Activated CD8-positive, alpha-beta T cell treated with anti-CD3 and anti-CD28 coated beads, Interleukin-2, amount 10 ng/mL, durations not matched to agents 7 days and 5 days (primary cell): ENCODE results near the gene KIF1C. TPM values are rescaled to one million over a fixed set of nuclear protein-coding genes. Genes with fewer than 3 reads are reported as not detected.

Experiments used
- ATAC-seq: fragments of 150-1000 bp; cut with Tn5 transposase; one replicate; pipeline ENCODE4 v1.10.0; 2021; ENCODE audit warnings: moderate library complexity
- CTCF ChIA-PET: fragments of 350-600 bp; sonication (Branson Sonifier 250); formaldehyde crosslinking; loops from one replicate; lab custom pipeline; 2021; ENCODE audit warnings: antibody characterized with exemption; lab: Charles Lee
- POLR2A ChIA-PET: fragments of 350-600 bp; sonication (Branson Sonifier 250); formaldehyde crosslinking; loops from one replicate; lab custom pipeline; 2021; ENCODE audit warnings: antibody characterized with exemption; lab: Charles Lee
- DNase-seq: peaks from one replicate; pipeline ENCODE4 v3.0.0-alpha.2; 2020
- H3K27ac Mint-ChIP-seq: one replicate; pipeline ENCODE4 v1.8.0; 2021; ENCODE audit warnings: mild to moderate bottlenecking, mixed read lengths
- H3K27me3 Mint-ChIP-seq: one replicate; pipeline ENCODE4 v1.8.0; 2021; ENCODE audit warnings: low read depth, mixed read lengths
- H3K36me3 Mint-ChIP-seq: one replicate; pipeline ENCODE4 v1.8.0; 2021; ENCODE audit warnings: low read depth, mixed read lengths
- H3K4me1 Mint-ChIP-seq: one replicate; pipeline ENCODE4 v1.8.0; 2021; ENCODE audit warnings: low read depth, mixed read lengths
- H3K4me3 Mint-ChIP-seq: one replicate; pipeline ENCODE4 v1.8.0; 2021; ENCODE audit warnings: mild to moderate bottlenecking, mixed read lengths
- H3K9me3 Mint-ChIP-seq: one replicate; pipeline ENCODE4 v1.8.0; 2022; ENCODE audit warnings: mixed read lengths; ENCODE audit not compliant: insufficient read depth
- total RNA-seq, 2 experiments: library from RNA; stranded (reverse); gene quantifications; one replicate each; pipeline ENCODE4 v1.2.3, GENCODE V29; 2021

The KIF1C gene
- total RNA-seq, 2 experiments from 2014 or later: 43.6 to 45.3 TPM

- ChIA-PET CTCF (interaction anchor here (0.6 to 7.5 kb wide), 22 partner anchors 10 to 122 kb away, joined by 3 to 87 read pairs (median 4); partner anchors contain the start of genes RNF167, SLC25A11, SPAG7 and ZFP3), POLR2A (interaction anchor here (0.7 to 1.0 kb wide), 3 partner anchors 11 to 84 kb away, joined by 3 read pairs; partner anchors contain the start of gene PFN1)
- Mint-ChIP-seq H3K4me1 (peaks cover 17% of the 10 kb centered on the region), H3K9me3 (no peaks in the 10 kb centered on the region), H3K4me3 (peak overlapping the region; percentile 81), H3K27ac (peak overlapping the region; percentile 86), H3K36me3 (peaks cover 2% of the 10 kb centered on the region), H3K27me3 (peaks cover 3% of the 10 kb centered on the region)
- ATAC-seq (peak; percentile 80), DNase-seq (peak; percentile 89)
Observed at GRCh38 chr17:5031365-5032082, 33.8 kb downstream of the KIF1C start.

- H3K36me3 Mint-ChIP-seq: peaks cover 2% of the 10 kb centered on the region
- H3K4me3 Mint-ChIP-seq: no peak overlapping the region
- no peak for ATAC-seq
- no peaks in the 10 kb centered on the region for H3K9me3 Mint-ChIP-seq
- peaks cover 3% of the 10 kb centered on the region for H3K27me3 Mint-ChIP-seq
- H3K4me1 Mint-ChIP-seq: peaks cover 17% of the 10 kb centered on the region
- CTCF ChIA-PET: interaction anchor here (1.2 to 7.5 kb wide), 3 partner anchors 17 to 65 kb away, joined by 4 to 87 read pairs (median 10); partner anchors contain the start of gene SPAG7
- peak overlapping the region; percentile 30 for H3K27ac Mint-ChIP-seq
- POLR2A ChIA-PET: no interaction called here
- no peak for DNase-seq
Observed at GRCh38 chr17:5032865-5033264, 35.1 kb downstream of the KIF1C start.

- DNase-seq: no peak
- H3K36me3 Mint-ChIP-seq: peaks cover 2% of the 10 kb centered on the region
- no peaks in the 10 kb centered on the region for H3K9me3 Mint-ChIP-seq
- POLR2A ChIA-PET: interaction anchor here (0.7 kb wide), 1 partner anchor 101 kb away, joined by 3 read pairs; no protein-coding TSS in a partner anchor
- no peak overlapping the region for H3K4me3 Mint-ChIP-seq
- H3K27me3 Mint-ChIP-seq: peaks cover 3% of the 10 kb centered on the region
- no peak overlapping the region for H3K27ac Mint-ChIP-seq
- CTCF ChIA-PET: no interaction called here
- H3K4me1 Mint-ChIP-seq: peaks cover 17% of the 10 kb centered on the region
- no peak for ATAC-seq
Observed at GRCh38 chr17:5033352-5034015, 35.7 kb downstream of the KIF1C start.

GRCh38 chr17:5034063-5034462 lies 36.3 kb downstream of the KIF1C start:
- no peak overlapping the region for H3K27ac Mint-ChIP-seq
- H3K4me3 Mint-ChIP-seq: no peak overlapping the region
- no peaks in the 10 kb centered on the region for H3K9me3 Mint-ChIP-seq
- POLR2A ChIA-PET: interaction anchor here (0.6 to 1.2 kb wide), 3 partner anchors 10 to 101 kb away, joined by 3 read pairs; no protein-coding TSS in a partner anchor
- no peak for ATAC-seq
- peaks cover 17% of the 10 kb centered on the region for H3K4me1 Mint-ChIP-seq
- no peak for DNase-seq
- CTCF ChIA-PET: interaction anchor here (3.6 kb wide), 1 partner anchor 28 kb away, joined by 21 read pairs; no protein-coding TSS in a partner anchor
- H3K36me3 Mint-ChIP-seq: peaks cover 2% of the 10 kb centered on the region
- peaks cover 3% of the 10 kb centered on the region for H3K27me3 Mint-ChIP-seq

GRCh38 chr17:5034651-5035050 lies 36.9 kb downstream of the KIF1C start:
- no peak for ATAC-seq
- peaks cover 2% of the 10 kb centered on the region for H3K36me3 Mint-ChIP-seq

GRCh38 chr17:5035315-5035714 lies 37.6 kb downstream of the KIF1C start, which contains the start of gene SLC52A1:
SLC52A1 (minus strand) TSS chr17:5035426; CDS start chr17:5034606, 820 bp downstream.
- Mint-ChIP-seq H3K36me3 (peaks cover under 1% of the 10 kb centered on the region), H3K4me3 (no peak within 1 kb of the TSS), H3K27ac (no peak within 1 kb of the TSS), H3K27me3 (peaks cover 3% of the 10 kb centered on the region), H3K9me3 (no peaks in the 10 kb centered on the region), H3K4me1 (peaks cover 18% of the 10 kb centered on the region)
- ChIA-PET CTCF (interaction anchor here (1.0 to 3.6 kb wide), 3 partner anchors 14 to 47 kb away, joined by 3 to 21 read pairs (median 4); no protein-coding TSS in a partner anchor), POLR2A (no interaction called here)
- ATAC-seq (no peak), DNase-seq (peak; percentile 27)

More at GRCh38 chr17:5034651-5035050, 36.9 kb downstream of the KIF1C start:
- ChIA-PET POLR2A (interaction anchor here (0.6 to 1.2 kb wide), 2 partner anchors 11 to 39 kb away, joined by 3 read pairs; no protein-coding TSS in a partner anchor), CTCF (interaction anchor here (1.0 to 3.6 kb wide), 2 partner anchors 14 to 28 kb away, joined by 3 to 21 read pairs; no protein-coding TSS in a partner anchor)
- H3K27ac Mint-ChIP-seq: no peak overlapping the region
- no peak overlapping the region for H3K4me3 Mint-ChIP-seq
- no peak for DNase-seq
- peaks cover 3% of the 10 kb centered on the region for H3K27me3 Mint-ChIP-seq
- H3K9me3 Mint-ChIP-seq: no peaks in the 10 kb centered on the region
- H3K4me1 Mint-ChIP-seq: peaks cover 17% of the 10 kb centered on the region

- H3K36me3 Mint-ChIP-seq: peaks cover 24% of the 10 kb centered on the region
- POLR2A ChIA-PET: interaction anchor here (1.0 kb wide), 1 partner anchor 11 kb away, joined by 3 read pairs; no protein-coding TSS in a partner anchor
- H3K27me3 Mint-ChIP-seq: no peaks in the 10 kb centered on the region
- CTCF ChIA-PET: interaction anchor here (0.8 to 1.6 kb wide), 3 partner anchors 9 to 19 kb away, joined by 4 to 9 read pairs (median 6); no protein-coding TSS in a partner anchor
- H3K9me3 Mint-ChIP-seq: no peaks in the 10 kb centered on the region
- H3K27ac Mint-ChIP-seq: peak overlapping the region; percentile 98
- DNase-seq (peak; percentile 62), ATAC-seq (peak; percentile 75)
- peaks cover 48% of the 10 kb centered on the region for H3K4me1 Mint-ChIP-seq
- H3K4me3 Mint-ChIP-seq: peak overlapping the region; percentile 93
Observed at GRCh38 chr17:5042157-5043022, 44.6 kb downstream of the KIF1C start.

GRCh38 chr17:5043524-5043923 lies 45.8 kb downstream of the KIF1C start:
- Mint-ChIP-seq H3K27me3 (no peaks in the 10 kb centered on the region), H3K4me1 (peaks cover 59% of the 10 kb centered on the region)

GRCh38 chr17:5044630-5045029 lies 46.9 kb downstream of the KIF1C start:
- Mint-ChIP-seq H3K4me1 (peaks cover 67% of the 10 kb centered on the region), H3K27ac (no peak overlapping the region), H3K27me3 (no peaks in the 10 kb centered on the region), H3K9me3 (no peaks in the 10 kb centered on the region), H3K4me3 (no peak overlapping the region), H3K36me3 (peaks cover 35% of the 10 kb centered on the region)
- ATAC-seq: no peak
- ChIA-PET CTCF (interaction anchor here (2.5 kb wide), 1 partner anchor 18 kb away, joined by 9 read pairs; no protein-coding TSS in a partner anchor), POLR2A (no interaction called here)
- DNase-seq: no peak

More at GRCh38 chr17:5043524-5043923, 45.8 kb downstream of the KIF1C start:
- Mint-ChIP-seq H3K9me3 (no peaks in the 10 kb centered on the region), H3K27ac (peak overlapping the region; percentile 98), H3K36me3 (peaks cover 30% of the 10 kb centered on the region), H3K4me3 (peak overlapping the region; percentile 93)
- DNase-seq (no peak), ATAC-seq (no peak)
- ChIA-PET CTCF (interaction anchor here (2.5 kb wide), 1 partner anchor 19 kb away, joined by 9 read pairs; no protein-coding TSS in a partner anchor), POLR2A (no interaction called here)

GRCh38 chr17:5045496-5045895 lies 47.7 kb downstream of the KIF1C start:
- Mint-ChIP-seq H3K4me3 (peak overlapping the region; percentile 20), H3K36me3 (peaks cover 41% of the 10 kb centered on the region), H3K4me1 (peaks cover 71% of the 10 kb centered on the region), H3K27me3 (no peaks in the 10 kb centered on the region), H3K9me3 (no peaks in the 10 kb centered on the region), H3K27ac (peak overlapping the region; percentile 63)
- DNase-seq: no peak
- POLR2A ChIA-PET: interaction anchor here (0.6 to 0.7 kb wide), 2 partner anchors 29 to 159 kb away, joined by 3 to 4 read pairs; no protein-coding TSS in a partner anchor
- no peak for ATAC-seq
- CTCF ChIA-PET: interaction anchor here (0.6 to 2.5 kb wide), 4 partner anchors 15 to 58 kb away, joined by 3 to 9 read pairs (median 3); partner anchors contain the start of gene CAMTA2
